Astrocyte of the cerebellum (primary cell): Measurements from ENCODE around the gene DTNBP1.

Experiments
- DNase-seq: peaks from one replicate; pipeline ENCODE4 v3.0.0-alpha.2; 2011; ENCODE audit warnings: low read depth
- H3K4me3 ChIP-seq: 2 replicates; pipeline ENCODE4 v1.5.1; 2011; ENCODE audit warnings: mild to moderate bottlenecking, low read depth, low read length, moderate library complexity
- CTCF ChIP-seq: IDR thresholded peaks from 2 replicates; pipeline ENCODE4 v1.5.1; 2012; ENCODE audit warnings: low read length, low read depth, moderate library complexity, mild to moderate bottlenecking; ENCODE audit errors: missing control alignments
- in situ Hi-C: cut with HindIII; loops from 2 replicates; pipeline ENCODE4 v1.10.0; 2017; ENCODE audit warnings: low sequenced_read_pairs

The DTNBP1 gene

GRCh38 chr6:15504040-15504495, 158.8 kb downstream of the DTNBP1 start:
- H3K4me3 ChIP-seq: no peak overlapping the region
- peak; percentile 44 for TF ChIP-seq CTCF
- in situ Hi-C loops: no loop called here
- no peak for DNase-seq

DNA sequence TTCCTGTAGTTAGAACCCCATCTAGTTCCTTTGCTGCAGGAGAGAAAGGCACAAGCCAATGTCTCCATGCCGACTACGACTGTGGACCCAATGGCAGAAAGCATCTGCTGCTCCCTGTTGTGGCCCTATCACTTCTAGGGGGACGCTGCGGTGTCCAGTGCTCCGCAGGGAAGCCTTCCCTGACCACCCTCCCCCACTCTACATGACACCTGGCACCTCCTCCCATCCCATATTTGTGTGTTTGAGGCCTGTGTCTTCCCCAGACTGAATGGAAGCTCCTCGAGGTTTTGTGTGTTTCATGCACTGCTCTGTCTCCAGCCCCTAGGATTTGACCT, 159.5 kb downstream of the DTNBP1 start:
- in situ Hi-C loops: no loop called here

GRCh38 chr6:15502446-15503345, 160.1 kb downstream of the DTNBP1 start:
- in situ Hi-C loops: no loop called here
- no peak for TF ChIP-seq CTCF
- no peak overlapping the region for H3K4me3 ChIP-seq
- no peak for DNase-seq

More for the DNA sequence above, 159.5 kb downstream of the DTNBP1 start:
- no peak overlapping the region for H3K4me3 ChIP-seq
- DNase-seq: no peak
- no peak for TF ChIP-seq CTCF

DNA sequence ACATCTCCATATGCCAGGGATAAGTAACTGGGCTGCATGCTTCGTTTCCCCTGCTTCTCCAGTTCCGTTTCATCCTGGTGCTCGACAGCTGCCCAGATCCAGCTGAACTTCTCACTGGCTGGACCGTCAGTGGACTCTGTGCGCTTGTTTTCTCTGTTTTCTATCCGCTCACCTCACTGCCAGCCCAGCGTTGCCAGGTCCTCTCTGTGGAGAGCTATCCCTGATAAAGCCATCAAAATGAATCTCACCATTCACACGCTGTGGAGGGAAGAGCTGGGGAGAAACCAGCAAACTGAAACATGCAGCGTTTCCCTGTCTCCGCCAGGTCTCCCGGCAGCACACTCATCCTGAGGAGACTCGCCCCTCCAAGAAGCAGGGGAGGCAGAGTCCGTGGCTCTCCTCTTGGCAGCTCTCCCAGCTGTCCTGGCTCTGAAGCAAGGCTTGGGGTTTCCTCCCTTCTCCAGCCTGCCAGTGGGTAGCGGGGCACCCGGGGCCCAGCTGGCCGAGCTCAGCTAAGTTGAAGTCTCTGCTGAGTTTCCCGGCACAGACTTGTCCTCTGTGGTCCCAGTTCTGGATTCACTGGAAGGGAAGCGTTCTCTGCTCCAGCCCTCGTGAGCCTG, 160.9 kb downstream of the DTNBP1 start:
- in situ Hi-C loops: no loop called here
- peak; percentile 78 for DNase-seq
- no peak overlapping the region for H3K4me3 ChIP-seq
- no peak for TF ChIP-seq CTCF

DNA sequence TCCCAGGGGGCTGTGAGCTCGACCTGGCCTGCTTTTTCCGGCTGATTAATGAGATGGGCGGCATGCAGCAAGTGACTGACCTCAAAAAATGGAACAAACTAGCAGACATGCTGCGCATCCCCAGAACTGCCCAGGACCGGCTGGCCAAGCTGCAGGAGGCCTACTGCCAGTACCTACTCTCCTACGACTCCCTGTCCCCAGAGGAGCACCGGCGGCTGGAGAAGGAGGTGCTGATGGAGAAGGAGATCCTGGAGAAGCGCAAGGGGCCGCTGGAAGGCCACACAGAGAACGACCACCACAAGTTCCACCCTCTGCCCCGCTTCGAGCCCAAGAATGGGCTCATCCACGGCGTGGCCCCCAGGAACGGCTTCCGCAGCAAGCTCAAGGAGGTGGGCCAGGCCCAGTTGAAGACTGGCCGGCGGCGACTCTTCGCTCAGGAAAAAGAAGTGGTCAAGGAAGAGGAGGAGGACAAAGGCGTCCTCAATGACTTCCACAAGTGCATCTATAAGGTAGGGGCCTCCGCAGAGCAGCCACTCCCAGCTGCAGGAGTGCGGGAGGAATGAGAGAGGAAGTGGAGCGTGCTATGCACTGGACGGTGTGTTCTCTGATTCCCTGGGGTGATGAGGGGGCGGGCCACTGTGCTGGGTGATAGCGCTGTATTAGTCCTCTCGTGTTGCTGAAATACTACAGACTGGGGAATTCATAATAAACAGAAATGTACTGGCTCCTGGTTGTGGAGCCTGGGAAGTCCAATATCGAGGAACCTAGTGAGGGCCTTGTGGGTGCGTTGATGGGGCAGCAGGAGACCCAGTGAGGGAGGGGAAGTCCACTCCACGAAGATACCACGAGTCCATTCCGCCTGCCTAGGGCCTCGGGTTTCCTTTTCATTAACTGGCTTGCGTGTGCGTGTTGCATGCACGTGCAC, 161.7 kb downstream of the DTNBP1 start:
- no peak for DNase-seq
- in situ Hi-C loops: no loop called here
- TF ChIP-seq CTCF: no peak
- no peak overlapping the region for H3K4me3 ChIP-seq

DNA sequence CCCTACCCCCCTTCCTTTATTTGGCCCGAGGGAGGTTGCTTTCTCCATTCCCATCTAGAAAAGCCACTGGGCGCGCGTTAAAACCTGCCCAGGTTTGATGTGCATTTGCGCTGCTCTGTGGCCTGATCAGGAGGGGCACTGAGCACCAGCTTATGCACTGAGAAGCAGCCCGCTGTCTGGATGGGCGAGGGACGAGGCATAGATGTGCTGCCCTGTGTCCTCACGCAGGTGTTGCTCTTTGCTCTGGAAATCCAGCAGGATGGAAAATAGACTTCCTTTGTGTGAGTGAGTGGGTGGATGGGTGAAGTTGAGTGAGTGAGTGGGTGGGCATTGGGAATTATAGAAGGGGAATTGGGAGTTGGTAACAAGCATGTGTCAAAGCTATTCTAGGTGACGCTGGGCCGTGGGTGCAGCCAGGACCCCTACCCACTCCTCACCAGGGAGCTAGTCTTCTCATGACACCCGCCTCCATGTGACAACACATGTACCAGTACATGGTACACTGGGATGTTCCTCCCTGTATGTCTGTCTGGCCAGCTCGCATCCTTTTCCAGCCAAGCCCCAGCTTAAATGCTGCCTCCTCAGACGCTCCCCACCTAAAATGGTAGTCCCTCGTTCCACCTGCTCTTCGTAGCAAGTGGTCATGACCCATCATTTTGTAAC, 162.6 kb downstream of the DTNBP1 start:
- in situ Hi-C loops: no loop called here

More for the DNA sequence above, 162.6 kb downstream of the DTNBP1 start:
- no peak for TF ChIP-seq CTCF
- no peak for DNase-seq
- H3K4me3 ChIP-seq: no peak overlapping the region
